Measurements from ENCODE around the gene LRRC8A. TPM values are rescaled to one million over a fixed set of nuclear protein-coding genes. Genes with fewer than 3 reads are reported as not detected.
A peak's percentile ranks its signal among the peaks of the same experiment; 100 is the strongest.

LRRC8A gene
- total and polyA plus RNA-seq, 2 of the 4 experiments (the other 2 are of a cell fraction): 42.8 to 60.9 TPM

GRCh38 chr9:128912270-128912853 lies 30.4 kb downstream of the LRRC8A start:
- dilution Hi-C loops (cut with HindIII; ENCODE audit: low sequenced_read_pairs, unreplicated experiment) (no loop called here), intact Hi-C loops (cut with micrococcal nuclease) (no loop called here)
- TF ChIP-seq SMC3 (IDR thresholded peaks at IDR 0.05; ENCODE audit: low read depth, low read length): no peak
- TF ChIP-seq ELK1 (IDR thresholded peaks at IDR 0.05; ENCODE audit: borderline replicate concordance, low read depth, low read length): no peak
- TF ChIP-seq CHD1 (IDR thresholded peaks at IDR 0.05; ENCODE audit: low read depth, low read length): no peak
- no peak for TF ChIP-seq CEBPB (IDR thresholded peaks at IDR 0.05; ENCODE audit: low read depth, low read length)
- TF ChIP-seq NFE2L2 (IDR thresholded peaks at IDR 0.05; ENCODE audit: low read depth, low read length): peak; percentile 27; the same call in 1 of the 2 replicates
- TF ChIP-seq RCOR1 (IDR thresholded peaks at IDR 0.05; ENCODE audit: insufficient replicate concordance, low read length): no peak
- TF ChIP-seq USF2 (IDR thresholded peaks at IDR 0.05; ENCODE audit: low read depth, low read length): no peak
- TF ChIP-seq FOS (IDR thresholded peaks at IDR 0.05; ENCODE audit: low read depth, low read length): peak; percentile 76
- TF ChIP-seq MXI1 (IDR thresholded peaks at IDR 0.05; ENCODE audit: borderline replicate concordance, low read depth, low read length): no peak
- TF ChIP-seq MAZ (IDR thresholded peaks at IDR 0.05; ENCODE audit: borderline replicate concordance, low read depth, low read length): peak; percentile 66; the same call in 1 of the 2 replicates
- peak; percentile 71 for TF ChIP-seq BHLHE40 (IDR thresholded peaks at IDR 0.05; ENCODE audit: low read depth, low read length)
- TF ChIP-seq CTCF (conservative IDR thresholded peaks at IDR 0.05; ENCODE audit: low read depth, low read length): no peak
- peak; percentile 60; the same call in 1 of the 2 replicates for TF ChIP-seq MAFK (IDR thresholded peaks at IDR 0.05; ENCODE audit: low read depth, low read length)
- TF ChIP-seq RAD21 (IDR thresholded peaks at IDR 0.05; ENCODE audit: low read length): no peak
- no peak for TF ChIP-seq RFX5 (IDR thresholded peaks at IDR 0.05; ENCODE audit: low read depth, low read length)

More at GRCh38 chr9:128912270-128912853, 30.4 kb downstream of the LRRC8A start:
- peaks cover 30% of the 10 kb centered on the region for H3K4me1 ChIP-seq (ENCODE audit: control insufficient read depth, insufficient read depth, low read length)
- H3K27me3 ChIP-seq (ENCODE audit: control insufficient read depth, insufficient read depth, low read length): no peaks in the 10 kb centered on the region
- peak overlapping the region; percentile 100 for H2AK5ac ChIP-seq (ENCODE audit: low read depth, low read length)
- in situ Hi-C loops (cut with MboI; ENCODE audit: low sequenced_read_pairs): no loop called here
- peak overlapping the region; percentile 90 to 94 for H4K8ac ChIP-seq (ENCODE audit: low read depth in 2 of 2, low read length in 2 of 2)
- peak overlapping the region; percentile 99 for H3K14ac ChIP-seq (replicated peaks; ENCODE audit: low read depth, low read length)
- no peaks in the 10 kb centered on the region for H3K9me3 ChIP-seq (ENCODE audit: control insufficient read depth, insufficient read depth, low read length)
- ATAC-seq (ENCODE audit: low read depth) (peak; percentile 65), DNase-seq (peak; percentile 94)
- peaks cover 35 to 95% of the 10 kb centered on the region in 2 experiments; a peak in 3 of 4 replicates for H3K79me1 ChIP-seq (ENCODE audit: low read depth in 1 of 2, low read length in 2 of 2)
- H2BK15ac ChIP-seq (ENCODE audit: low read depth, low read length): peak overlapping the region; percentile 99; the same call in 2 of the 3 replicates
- WGBS, 2 experiments (ENCODE audit: extremely low coverage in 2 of 2, insufficient read length in 1 of 2): 48% methylated on average over 13 of the region's 15 CpGs; no CpG with 5 or more reads in 1 of the 2 experiments
- CTCF ChIA-PET: no interaction called here
- H3K27ac ChIP-seq (ENCODE audit: insufficient read depth, low read length): peak overlapping the region; percentile 88
- POLR2A ChIA-PET (ENCODE audit: unreplicated experiment): no interaction called here
- peak overlapping the region; percentile 61 for H2AFZ ChIP-seq (replicated peaks; ENCODE audit: low read length, poor library complexity)
- peaks cover 43% of the 10 kb centered on the region for H3K36me3 ChIP-seq (ENCODE audit: control insufficient read depth, insufficient read depth, low read length)
- no peak overlapping the region for H3K4me3 ChIP-seq (ENCODE audit: insufficient read depth, low read depth, low read length)
- H3K18ac ChIP-seq (ENCODE audit: low read depth, low read length): peak overlapping the region; percentile 89
- peak overlapping the region; percentile 99 for H2BK5ac ChIP-seq (ENCODE audit: low read depth, low read length, poor library complexity, severe bottlenecking)
- peak overlapping the region; percentile 99 for H2AK9ac ChIP-seq (replicated peaks; ENCODE audit: low read depth, low read length, poor library complexity)
- BruUV-seq (replicated peaks): no TSS peak
- H3K9ac ChIP-seq (ENCODE audit: low read depth, low read length): no peak overlapping the region
- H4K5ac ChIP-seq (ENCODE audit: low read depth, low read length): peak overlapping the region; percentile 89
- H3K9me1 ChIP-seq (ENCODE audit: insufficient read depth, low read length): peaks cover 38% of the 10 kb centered on the region
- peak overlapping the region; percentile 99 for H4K91ac ChIP-seq (ENCODE audit: insufficient read depth, low read depth, low read length)
- H3K4me2 ChIP-seq (ENCODE audit: low read depth, low read length): peak overlapping the region; percentile 54
- peak overlapping the region; percentile 95 for H3K23ac ChIP-seq (ENCODE audit: low read depth, low read length)
- H2BK120ac ChIP-seq (ENCODE audit: low read depth, low read length): peak overlapping the region; percentile 99
- no peaks in the 10 kb centered on the region; the same call in none of the 2 replicates for H4K20me1 ChIP-seq (ENCODE audit: insufficient read depth, low read length)
- H2BK20ac ChIP-seq (ENCODE audit: low read depth, low read length): peak overlapping the region; percentile 98
- H3K56ac ChIP-seq (ENCODE audit: extremely low read depth, insufficient read depth, low read length): peak overlapping the region; percentile 91
- H3K4ac ChIP-seq (ENCODE audit: low read depth, low read length): peak overlapping the region; percentile 99
